HPDE6-E6E7 (cell line): ENCODE data around the gene GABRA5.
A peak's percentile ranks its signal among the peaks of the same experiment; 100 is the strongest.
"Not testable (repeated sequence)": the region's sequence is repeated elsewhere in the genome, so short reads cannot be mapped to it uniquely, and the experiment has no call there.

ENCODE experiments used
- DNase-seq: peaks from one replicate; pipeline ENCODE4 v3.0.0; 2011; ENCODE audit warnings: missing footprints; ENCODE audit errors: extremely low spot score

The GABRA5 gene

GRCh38 chr15:26877831-26878230 is 11.0 kb downstream of the GABRA5 start:
- DNase-seq, result no peak

GRCh38 chr15:26879706-26880105 is 12.8 kb downstream of the GABRA5 start:
- DNase-seq, result no peak

- no peak for DNase-seq
These were observed 15.2 kb downstream of the GABRA5 start for GRCh38 chr15:26882112-26882511.

- no peak for DNase-seq
These were observed 15.9 kb downstream of the GABRA5 start for GRCh38 chr15:26882616-26883365.

- no peak for DNase-seq
These were observed 16.6 kb downstream of the GABRA5 start for GRCh38 chr15:26883466-26883865.

- no peak for DNase-seq
These were observed 19.7 kb downstream of the GABRA5 start for GRCh38 chr15:26886566-26886965.

GRCh38 chr15:26887926-26888666 is 21.2 kb downstream of the GABRA5 start:
- no peak for DNase-seq

- no peak for DNase-seq
These were observed 21.9 kb downstream of the GABRA5 start for GRCh38 chr15:26888761-26889160.

GRCh38 chr15:26889298-26889898 is 22.5 kb downstream of the GABRA5 start:
- DNase-seq, result peak; percentile 11

GRCh38 chr15:26890451-26890850 is 23.6 kb downstream of the GABRA5 start:
- no peak for DNase-seq

GRCh38 chr15:26890988-26891387 is 24.1 kb downstream of the GABRA5 start:
- DNase-seq, result no peak

GRCh38 chr15:26891448-26892181 is 24.8 kb downstream of the GABRA5 start:
- DNase-seq, result peak; percentile 9

- DNase-seq, result no peak
These were observed 25.3 kb downstream of the GABRA5 start for GRCh38 chr15:26892182-26892518.

- no peak for DNase-seq
These were observed 25.8 kb downstream of the GABRA5 start for GRCh38 chr15:26892678-26893077.

- DNase-seq, result no peak
These were observed 26.6 kb downstream of the GABRA5 start for GRCh38 chr15:26893351-26894065.

- no peak for DNase-seq
These were observed 27.3 kb downstream of the GABRA5 start for GRCh38 chr15:26894181-26894580.

GRCh38 chr15:26895346-26895745 is 28.5 kb downstream of the GABRA5 start:
- DNase-seq, result not testable (repeated sequence)

GRCh38 chr15:26899658-26900057 is 32.8 kb downstream of the GABRA5 start:
- no peak for DNase-seq

- no peak for DNase-seq
These were observed 34.2 kb downstream of the GABRA5 start for GRCh38 chr15:26901041-26901440.

- no peak for DNase-seq
These were observed 43.9 kb downstream of the GABRA5 start for GRCh38 chr15:26910715-26911114.

GRCh38 chr15:26921433-26921832 is 54.6 kb downstream of the GABRA5 start:
- no peak for DNase-seq

GRCh38 chr15:26926081-26926480 is 59.2 kb downstream of the GABRA5 start:
- DNase-seq, result no peak
